GM23248 (cell line): Measurements from ENCODE around the gene TNNC1. TPM values are rescaled to one million over a fixed set of nuclear protein-coding genes. Genes with fewer than 3 reads are reported as not detected.
A peak's percentile ranks its signal among the peaks of the same experiment; 100 is the strongest.

ENCODE experiments used
- DNase-seq: peaks from one replicate; pipeline ENCODE4 v3.0.0-alpha.2; 2015
- H2AFZ ChIP-seq: fragments of 200-600 bp; sonication (generic); 2 replicates; pipeline ENCODE4 v1.6.1; 2016; ENCODE audit warnings: antibody characterized with exemption
- H3F3A ChIP-seq: fragments of 200-600 bp; sonication (generic); 2 replicates; pipeline ENCODE4 v1.6.1; 2016; ENCODE audit warnings: mild to moderate bottlenecking, antibody characterized with exemption, mixed run types; ENCODE audit not compliant: insufficient read depth
- H3K27ac ChIP-seq: fragments of 200-600 bp; sonication (generic); 2 replicates; pipeline ENCODE4 v1.5.1; 2016; ENCODE audit warnings: mild to moderate bottlenecking
- H3K27me3 ChIP-seq: fragments of 200-600 bp; sonication (generic); replicated peaks from 2 replicates; pipeline ENCODE4 v1.6.1; 2016; ENCODE audit warnings: mild to moderate bottlenecking; ENCODE audit not compliant: insufficient read depth
- H3K36me3 ChIP-seq: fragments of 200-600 bp; sonication (generic); 2 replicates; pipeline ENCODE4 v1.6.1; 2016; ENCODE audit warnings: low read depth, mild to moderate bottlenecking
- H3K4me1 ChIP-seq: fragments of 200-600 bp; sonication (generic); 2 replicates; pipeline ENCODE4 v1.6.1; 2016; ENCODE audit warnings: mild to moderate bottlenecking; ENCODE audit not compliant: insufficient read depth
- H3K4me2 ChIP-seq: fragments of 200-600 bp; sonication (generic); one replicate; pipeline ENCODE4 v1.6.1; 2016; ENCODE audit warnings: mild to moderate bottlenecking; ENCODE audit not compliant: unreplicated experiment
- H3K4me3 ChIP-seq: fragments of 200-600 bp; sonication (generic); 2 replicates; pipeline ENCODE4 v1.5.1; 2016; ENCODE audit warnings: mild to moderate bottlenecking
- H3K79me2 ChIP-seq: fragments of 200-600 bp; sonication (generic); 2 replicates; pipeline ENCODE4 v1.6.1; 2016; ENCODE audit warnings: mild to moderate bottlenecking; ENCODE audit not compliant: insufficient read depth
- H3K9ac ChIP-seq: fragments of 200-600 bp; sonication (generic); 2 replicates; pipeline ENCODE4 v1.6.1; 2016; ENCODE audit warnings: mild to moderate bottlenecking
- H3K9me2 ChIP-seq: fragments of 200-600 bp; sonication (generic); 2 replicates; pipeline ENCODE4 v1.6.1; 2016; ENCODE audit warnings: mixed run types, mild to moderate bottlenecking, moderate library complexity; ENCODE audit not compliant: insufficient read depth
- H3K9me3 ChIP-seq: fragments of 200-600 bp; sonication (generic); one replicate; pipeline ENCODE4 v1.6.1; 2017; ENCODE audit warnings: low read depth
- H4K20me1 ChIP-seq: fragments of 200-600 bp; sonication (generic); 2 replicates; pipeline ENCODE4 v1.6.0; 2016; ENCODE audit not compliant: insufficient read depth
- EZH2 ChIP-seq: fragments of 200-600 bp; sonication (generic); IDR thresholded peaks from 2 replicates; pipeline ENCODE4 v1.6.1; 2018; ENCODE audit warnings: antibody characterized with exemption, mild to moderate bottlenecking; ENCODE audit not compliant: insufficient read depth, poor library complexity, severe bottlenecking
- EZH2phosphoT487 ChIP-seq: fragments of 200-600 bp; sonication (generic); IDR thresholded peaks from 2 replicates; pipeline ENCODE4 v1.6.1; 2018; ENCODE audit warnings: antibody characterized with exemption, moderate library complexity, mild to moderate bottlenecking, low read depth; ENCODE audit not compliant: insufficient read depth
- WGBS, 2 experiments: methylation state at CpG; one replicate each; pipeline ENCODE4 v1.1.6; 2015 to 2017; ENCODE audit warnings: low lambda C conversion rate in 2 of 2, low coverage in 1 of 2; ENCODE audit errors: missing lambda C conversion rate in 2 of 2; 5-methylcytosine and 5-hydroxymethylcytosine counted together
- in situ Hi-C: fragments of 300-500 bp; cut with MboI; formaldehyde crosslinking; loops from 2 replicates; pipeline ENCODE4 v1.15.0; 2020
- polyA plus RNA-seq: library from polyadenylated mRNA; unstranded; fragments of >200 nt; fragmentation: Nextera tagmentation; extraction: Ambion mirVana; gene quantifications from 2 replicates; pipeline ENCODE4 v1.2.1, GENCODE V29; 2016
- total RNA-seq: library from RNA; depleted of rRNA; stranded (reverse); fragments of >200 nt; shearing (Covaris generic); gene quantifications from 2 replicates; pipeline ENCODE4 v1.2.3, GENCODE V29; 2014

Gene TNNC1
- total and polyA plus RNA-seq, 2 experiments from 2014 or later: not detected

GRCh38 chr3:52438579-52439425, 15.0 kb downstream of the TNNC1 start:
- no peaks in the 10 kb centered on the region for H4K20me1 ChIP-seq
- H3K79me2 ChIP-seq: no peaks in the 10 kb centered on the region
- H3K4me2 ChIP-seq: no peak overlapping the region
- H3K9me3 ChIP-seq: no peaks in the 10 kb centered on the region
- no peaks in the 10 kb centered on the region for H3F3A ChIP-seq
- no peak overlapping the region for H3K4me3 ChIP-seq
- H3K9me2 ChIP-seq: no peaks in the 10 kb centered on the region
- no peak overlapping the region for H3K9ac ChIP-seq
- H2AFZ ChIP-seq: no peak overlapping the region
- in situ Hi-C loops: no loop called here
- no peak for DNase-seq
- no peaks in the 10 kb centered on the region for H3K27me3 ChIP-seq
- WGBS, 2 experiments: 70 to 73% methylated on average over 9 of the region's 9 CpGs
- peaks cover 8% of the 10 kb centered on the region; the same call in 1 of the 2 replicates for H3K4me1 ChIP-seq
- no peak overlapping the region for H3K27ac ChIP-seq
- no peaks in the 10 kb centered on the region for H3K36me3 ChIP-seq
- TF ChIP-seq EZH2phosphoT487 (no peak), EZH2 (no peak)

GRCh38 chr3:52438104-52438376, 15.8 kb downstream of the TNNC1 start:
- no peak overlapping the region for H3K4me2 ChIP-seq
- no peak for DNase-seq
- H3K27ac ChIP-seq: no peak overlapping the region
- no peaks in the 10 kb centered on the region for H3F3A ChIP-seq
- H3K4me3 ChIP-seq: no peak overlapping the region
- no peaks in the 10 kb centered on the region for H3K9me3 ChIP-seq
- H3K9ac ChIP-seq: no peak overlapping the region
- in situ Hi-C loops: no loop called here
- no peaks in the 10 kb centered on the region for H4K20me1 ChIP-seq
- H3K36me3 ChIP-seq: no peaks in the 10 kb centered on the region
- H2AFZ ChIP-seq: no peak overlapping the region
- 80 to 88% methylated on average over 6 of the region's 6 CpGs for WGBS, 2 experiments
- TF ChIP-seq EZH2phosphoT487 (no peak), EZH2 (no peak)
- H3K9me2 ChIP-seq: no peaks in the 10 kb centered on the region
- H3K4me1 ChIP-seq: peaks cover 8% of the 10 kb centered on the region; the same call in 1 of the 2 replicates
- no peaks in the 10 kb centered on the region for H3K79me2 ChIP-seq
- H3K27me3 ChIP-seq: no peaks in the 10 kb centered on the region

GRCh38 chr3:52437326-52438103, 16.3 kb downstream of the TNNC1 start:
- no peaks in the 10 kb centered on the region for H3K36me3 ChIP-seq
- no peak for DNase-seq
- no peaks in the 10 kb centered on the region for H3F3A ChIP-seq
- no peaks in the 10 kb centered on the region for H3K79me2 ChIP-seq
- in situ Hi-C loops: no loop called here
- H3K4me1 ChIP-seq: peaks cover 8% of the 10 kb centered on the region; the same call in 1 of the 2 replicates
- WGBS, 2 experiments: 91 to 96% methylated on average over 12 to 15 of the region's 15 CpGs
- no peak overlapping the region for H3K4me2 ChIP-seq
- H3K4me3 ChIP-seq: no peak overlapping the region
- H3K9me3 ChIP-seq: no peaks in the 10 kb centered on the region
- H4K20me1 ChIP-seq: no peaks in the 10 kb centered on the region
- H2AFZ ChIP-seq: no peak overlapping the region
- no peak for TF ChIP-seq EZH2phosphoT487
- no peak for TF ChIP-seq EZH2
- no peak overlapping the region for H3K9ac ChIP-seq
- H3K27me3 ChIP-seq: no peaks in the 10 kb centered on the region
- no peaks in the 10 kb centered on the region for H3K9me2 ChIP-seq
- no peak overlapping the region for H3K27ac ChIP-seq

- H2AFZ ChIP-seq: peak overlapping the region; percentile 51
- H3K27ac ChIP-seq: no peak overlapping the region
Measured at GRCh38 chr3:52436500-52437149, 17.2 kb downstream of the TNNC1 start.

More at GRCh38 chr3:52436500-52437149, 17.2 kb downstream of the TNNC1 start:
- Histone ChIP-seq H3K27me3 (no peaks in the 10 kb centered on the region), H3K36me3 (no peaks in the 10 kb centered on the region), H3K4me2 (no peak overlapping the region), H3F3A (no peaks in the 10 kb centered on the region), H3K79me2 (no peaks in the 10 kb centered on the region), H4K20me1 (no peaks in the 10 kb centered on the region), H3K9ac (no peak overlapping the region), H3K4me3 (no peak overlapping the region), H3K9me2 (no peaks in the 10 kb centered on the region), H3K4me1 (peaks cover 8% of the 10 kb centered on the region; the same call in 1 of the 2 replicates), H3K9me3 (no peaks in the 10 kb centered on the region)
- DNase-seq: peak; percentile 70
- no peak for TF ChIP-seq EZH2phosphoT487
- TF ChIP-seq EZH2: no peak
- 41 to 46% methylated on average over 13 of the region's 13 CpGs for WGBS, 2 experiments
- in situ Hi-C loops: no loop called here
